NOMO-1 treated with DMSO at 0.1 percent for 48 hours (cell line): ENCODE data around the gene HERC6.
"Not testable (repeated sequence)": the region's sequence is repeated elsewhere in the genome, so short reads cannot be mapped to it uniquely, and the experiment has no call there.

ENCODE experiments used
- DNase-seq: peaks from one replicate; lab custom pipeline; 2025; ENCODE audit not compliant: unreplicated experiment; lab: John Stamatoyannopoulos, UW

Gene HERC6

GRCh38 chr4:88445252-88445651, 66.6 kb downstream of the HERC6 start:
- no peak for DNase-seq

GRCh38 chr4:88446124-88446523, 67.5 kb downstream of the HERC6 start:
- DNase-seq, result no peak

GRCh38 chr4:88447371-88448095, 68.9 kb downstream of the HERC6 start:
- DNase-seq, result no peak

- not testable (repeated sequence) for DNase-seq
Measured at GRCh38 chr4:88448211-88448765, 69.6 kb downstream of the HERC6 start.

GRCh38 chr4:88448889-88449288, 70.2 kb downstream of the HERC6 start:
- DNase-seq, result no peak

GRCh38 chr4:88449290-88449689, 70.6 kb downstream of the HERC6 start:
- no peak for DNase-seq

- no peak for DNase-seq
Measured at GRCh38 chr4:88451205-88451604, 72.6 kb downstream of the HERC6 start.

- no peak for DNase-seq
Measured at GRCh38 chr4:88452912-88453311, 74.3 kb downstream of the HERC6 start.

GRCh38 chr4:88456670-88457306, 78.1 kb downstream of the HERC6 start, which contains the start of gene HERC5:
HERC5 (plus strand) TSS chr4:88457119; CDS start chr4:88457270, 151 bp downstream.
- peak; percentile 78 for DNase-seq

GRCh38 chr4:88457307-88458103, 78.9 kb downstream of the HERC6 start:
- DNase-seq, result no peak

- DNase-seq, result peak; percentile 66
Measured at GRCh38 chr4:88458104-88458740, 79.6 kb downstream of the HERC6 start.

GRCh38 chr4:88465653-88466192, 87.1 kb downstream of the HERC6 start:
- DNase-seq, result no peak

GRCh38 chr4:88467392-88467791, 88.7 kb downstream of the HERC6 start:
- no peak for DNase-seq

GRCh38 chr4:88477229-88477860, 98.7 kb downstream of the HERC6 start:
- no peak for DNase-seq

- no peak for DNase-seq
Measured at GRCh38 chr4:88478247-88478646, 99.6 kb downstream of the HERC6 start.

- DNase-seq, result no peak
Measured at GRCh38 chr4:88481537-88481936, 102.9 kb downstream of the HERC6 start.

- no peak for DNase-seq
Measured at GRCh38 chr4:88489100-88489761, 110.6 kb downstream of the HERC6 start.
